Fibroblast of skin of abdomen (primary cell): ENCODE results near the gene SMAD3.

Experiments used
- DNase-seq: peaks from one replicate; pipeline ENCODE4 v3.0.0-alpha.2; 2013

Gene SMAD3

GRCh38 chr15:67184208-67184925, 119.0 kb downstream of the SMAD3 start:
- no peak for DNase-seq

- no peak for DNase-seq
Observed at GRCh38 chr15:67185051-67185450, 119.6 kb downstream of the SMAD3 start.

- DNase-seq, result peak; percentile 63
Observed at GRCh38 chr15:67185621-67186225, 120.3 kb downstream of the SMAD3 start.

- no peak for DNase-seq
Observed at GRCh38 chr15:67186226-67186649, 120.8 kb downstream of the SMAD3 start.

- no peak for DNase-seq
Observed at GRCh38 chr15:67186688-67187087, 121.3 kb downstream of the SMAD3 start.

- no peak for DNase-seq
Observed at GRCh38 chr15:67187351-67187854, 122.0 kb downstream of the SMAD3 start.

GRCh38 chr15:67188551-67189218, 123.3 kb downstream of the SMAD3 start:
- peak; percentile 96 for DNase-seq

- DNase-seq, result no peak
Observed at GRCh38 chr15:67189326-67190051, 124.1 kb downstream of the SMAD3 start.

GRCh38 chr15:67190326-67190725, 124.9 kb downstream of the SMAD3 start:
- DNase-seq, result no peak

GRCh38 chr15:67190813-67191212, 125.4 kb downstream of the SMAD3 start:
- DNase-seq, result no peak

- DNase-seq, result no peak
Observed at GRCh38 chr15:67192185-67192820, 126.9 kb downstream of the SMAD3 start.

- DNase-seq, result no peak
Observed at GRCh38 chr15:67193223-67193990, 128.0 kb downstream of the SMAD3 start.

- no peak for DNase-seq
Observed at GRCh38 chr15:67194171-67195114, 129.0 kb downstream of the SMAD3 start.

- DNase-seq, result no peak
Observed at GRCh38 chr15:67195305-67195704, 129.9 kb downstream of the SMAD3 start.

- DNase-seq, result no peak
Observed at GRCh38 chr15:67196222-67196621, 130.8 kb downstream of the SMAD3 start.

- peak; percentile 84 for DNase-seq
Observed at GRCh38 chr15:67196672-67197363, 131.4 kb downstream of the SMAD3 start.

GRCh38 chr15:67197364-67197695, 131.9 kb downstream of the SMAD3 start:
- DNase-seq, result no peak

- DNase-seq, result no peak
Observed at GRCh38 chr15:67198157-67198754, 132.9 kb downstream of the SMAD3 start.

- no peak for DNase-seq
Observed at GRCh38 chr15:67199391-67199790, 134.0 kb downstream of the SMAD3 start.
